Ishikawa (cell line): ENCODE measurements around the gene MVD.
A peak's percentile ranks its signal among the peaks of the same experiment; 100 is the strongest.

Source experiments
- CEBPB ChIP-seq: IDR thresholded peaks from 2 replicates; pipeline ENCODE4 v1.6.1; 2012
- CREB1 ChIP-seq: IDR thresholded peaks from 2 replicates; pipeline ENCODE4 v1.6.1; 2012; ENCODE audit warnings: low read depth
- EGR1 ChIP-seq: IDR thresholded peaks from 2 replicates; pipeline ENCODE4 v1.6.1; 2012
- EP300 ChIP-seq: IDR thresholded peaks from 2 replicates; pipeline ENCODE4 v1.6.1; 2012; ENCODE audit warnings: borderline replicate concordance
- FOXM1 ChIP-seq: IDR thresholded peaks from 2 replicates; pipeline ENCODE4 v1.6.1; 2012; ENCODE audit warnings: low read depth, borderline replicate concordance
- MAX ChIP-seq: IDR thresholded peaks from 2 replicates; pipeline ENCODE4 v1.6.1; 2012
- NFIC ChIP-seq: IDR thresholded peaks from 2 replicates; pipeline ENCODE4 v1.6.1; 2012
- RAD21 ChIP-seq: IDR thresholded peaks from 2 replicates; pipeline ENCODE4 v1.6.1; 2012; ENCODE audit warnings: low read depth
- REST ChIP-seq: IDR thresholded peaks from 2 replicates; pipeline ENCODE4 v1.6.1; 2012; ENCODE audit warnings: low read depth, mild to moderate bottlenecking
- TAF1 ChIP-seq: IDR thresholded peaks from 2 replicates; pipeline ENCODE4 v1.6.1; 2012; ENCODE audit warnings: low read depth, mild to moderate bottlenecking
- TCF12 ChIP-seq: IDR thresholded peaks from 2 replicates; pipeline ENCODE4 v1.6.1; 2012; ENCODE audit warnings: low read depth
- TEAD4 ChIP-seq: IDR thresholded peaks from 2 replicates; pipeline ENCODE4 v1.6.1; 2012
- USF1 ChIP-seq: IDR thresholded peaks from 2 replicates; pipeline ENCODE4 v1.6.1; 2012
- YY1 ChIP-seq: IDR thresholded peaks from 2 replicates; pipeline ENCODE4 v1.6.1; 2012; ENCODE audit warnings: low read depth
- ZBTB7A ChIP-seq: IDR thresholded peaks from 2 replicates; pipeline ENCODE4 v1.6.1; 2012; ENCODE audit warnings: low read depth

MVD gene

GRCh38 chr16:88681709-88682451, 19.0 kb upstream of the MVD start:
- TF ChIP-seq TCF12 (no peak), TEAD4 (no peak), REST (no peak), NFIC (no peak), EGR1 (no peak), CREB1 (no peak), TAF1 (no peak)

- TF ChIP-seq TCF12 = no peak
- peak; percentile 39; the same call in 1 of the 2 replicates for TF ChIP-seq RAD21
Observed at GRCh38 chr16:88681084-88681680, 18.3 kb upstream of the MVD start.

- no peak for TF ChIP-seq EP300
- no peak for TF ChIP-seq FOXM1
- no peak for TF ChIP-seq REST
- TF ChIP-seq YY1 = no peak
- no peak for TF ChIP-seq CREB1
- TF ChIP-seq ZBTB7A = no peak
- TF ChIP-seq EGR1 = no peak
- no peak for TF ChIP-seq RAD21
- TF ChIP-seq TAF1 = no peak
- no peak for TF ChIP-seq TCF12
- TF ChIP-seq TEAD4 = no peak
- TF ChIP-seq NFIC = no peak
- no peak for TF ChIP-seq CEBPB
- TF ChIP-seq USF1 = no peak
- no peak for TF ChIP-seq MAX
Observed at GRCh38 chr16:88680554-88681083, 17.7 kb upstream of the MVD start.

GRCh38 chr16:88678224-88678979, 15.5 kb upstream of the MVD start:
- no peak for TF ChIP-seq NFIC
- TF ChIP-seq REST = no peak
- TF ChIP-seq CREB1 = no peak
- no peak for TF ChIP-seq CEBPB
- TF ChIP-seq EGR1 = no peak
- no peak for TF ChIP-seq ZBTB7A
- no peak for TF ChIP-seq FOXM1
- no peak for TF ChIP-seq TAF1
- TF ChIP-seq TCF12 = no peak

GRCh38 chr16:88677721-88678120, 14.8 kb upstream of the MVD start:
- TF ChIP-seq FOXM1 (no peak), USF1 (no peak), MAX (no peak), REST (no peak), EGR1 (no peak), TCF12 (no peak), EP300 (no peak), ZBTB7A (no peak), TAF1 (no peak), CREB1 (no peak), TEAD4 (no peak), NFIC (no peak), RAD21 (no peak), CEBPB (no peak), YY1 (no peak)
